Pons (tissue), 1 donor: ENCODE results near the gene SLC7A9.
"Not testable (repeated sequence)": the region's sequence is repeated elsewhere in the genome, so short reads cannot be mapped to it uniquely, and the experiment has no call there.

ENCODE experiments used
- DNase-seq: peaks from one replicate; pipeline ENCODE4 v3.0.0-alpha.2; 2016; ENCODE audit warnings: low spot score

Gene SLC7A9

DNA sequence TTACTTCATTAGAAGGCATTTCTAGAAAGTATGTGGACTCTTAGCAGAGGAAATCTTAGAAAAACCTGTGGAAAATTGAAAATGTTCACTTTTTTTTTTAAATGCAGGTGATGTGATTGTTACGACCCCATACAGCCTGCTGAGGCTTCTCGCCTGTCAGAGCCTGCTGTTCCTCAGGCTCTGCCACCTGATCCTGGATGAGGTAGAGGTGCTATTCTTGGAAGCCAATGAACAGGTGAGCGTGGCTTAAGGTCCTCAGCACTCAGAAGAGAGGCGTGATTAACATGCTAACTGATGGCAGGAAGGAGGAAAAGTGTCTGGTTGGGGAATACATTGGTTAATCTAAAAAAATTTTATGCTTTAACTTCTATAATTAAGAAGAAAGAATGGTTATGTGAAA lies 71.4 kb downstream of the SLC7A9 start:
- DNase-seq, result no peak

DNA sequence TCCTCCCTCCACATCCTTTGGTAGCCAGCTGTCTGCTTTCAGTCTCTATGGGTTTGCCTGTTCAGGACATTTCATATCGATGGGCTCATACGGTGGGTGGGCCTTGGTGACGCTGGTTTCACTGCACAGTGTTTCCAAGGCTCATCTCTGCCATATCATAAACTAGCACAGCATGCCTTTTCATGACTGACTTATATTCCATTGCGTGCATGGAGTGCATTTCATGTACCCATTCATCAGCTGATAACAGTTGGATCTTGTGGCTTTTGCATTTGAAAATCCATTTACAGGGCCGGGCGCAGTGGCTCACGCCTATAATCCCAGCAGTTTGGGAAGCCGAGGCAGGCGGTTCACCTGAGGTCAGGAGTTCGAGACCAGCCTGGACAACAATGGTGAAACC lies 80.1 kb downstream of the SLC7A9 start:
- no peak for DNase-seq

DNA sequence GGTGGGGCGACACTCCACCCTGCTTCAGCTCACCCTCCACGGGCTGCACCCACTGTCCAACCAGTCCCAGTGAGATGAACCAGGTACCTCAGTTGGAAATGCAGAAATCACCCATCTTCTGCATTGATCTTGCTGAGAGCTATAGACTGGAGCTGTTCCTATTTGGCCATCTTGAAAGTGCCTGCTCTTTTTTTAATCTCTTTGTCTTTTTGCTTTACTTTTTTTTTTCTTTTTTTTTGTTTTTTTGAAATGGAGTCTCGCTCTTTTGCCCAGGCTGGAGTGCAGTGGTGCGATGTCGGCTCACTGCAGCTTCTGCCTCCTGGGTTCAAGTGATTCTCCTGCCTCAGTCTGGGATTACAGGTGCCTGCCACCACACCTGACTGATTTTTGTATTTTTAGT lies 81.7 kb downstream of the SLC7A9 start:
- DNase-seq, result not testable (repeated sequence)

DNA sequence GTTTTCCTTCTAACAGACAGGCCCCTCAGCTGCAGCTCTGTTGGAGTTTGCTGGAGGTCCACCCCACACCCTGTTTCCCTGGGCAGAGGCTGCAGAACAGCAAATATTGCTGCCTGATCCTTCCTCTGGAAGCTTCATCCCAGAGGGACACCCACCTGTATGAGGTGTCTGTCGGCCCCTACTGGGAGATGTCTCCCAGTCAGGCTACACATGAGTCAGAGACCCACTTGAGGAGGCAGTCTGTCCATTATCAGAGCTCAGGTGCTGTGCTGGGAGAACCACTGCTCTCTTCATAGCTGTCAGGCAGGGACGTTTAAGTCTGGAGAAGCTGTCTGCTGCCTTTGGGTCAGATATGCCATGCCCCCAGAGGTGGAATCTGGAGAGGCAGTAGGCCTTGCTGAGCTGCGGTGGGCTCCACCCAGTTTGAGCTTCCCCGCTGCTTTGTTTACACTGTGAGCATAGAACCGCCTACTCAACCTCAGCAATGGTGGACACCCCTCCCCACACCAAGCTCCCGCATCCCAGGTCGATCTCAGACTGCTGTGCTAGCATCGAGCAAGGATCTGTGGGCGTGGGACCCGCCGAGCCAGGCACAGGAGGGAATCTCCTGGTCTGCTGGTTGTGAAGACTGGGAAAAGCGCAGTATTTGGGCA lies 82.3 kb downstream of the SLC7A9 start:
- not testable (repeated sequence) for DNase-seq

DNA sequence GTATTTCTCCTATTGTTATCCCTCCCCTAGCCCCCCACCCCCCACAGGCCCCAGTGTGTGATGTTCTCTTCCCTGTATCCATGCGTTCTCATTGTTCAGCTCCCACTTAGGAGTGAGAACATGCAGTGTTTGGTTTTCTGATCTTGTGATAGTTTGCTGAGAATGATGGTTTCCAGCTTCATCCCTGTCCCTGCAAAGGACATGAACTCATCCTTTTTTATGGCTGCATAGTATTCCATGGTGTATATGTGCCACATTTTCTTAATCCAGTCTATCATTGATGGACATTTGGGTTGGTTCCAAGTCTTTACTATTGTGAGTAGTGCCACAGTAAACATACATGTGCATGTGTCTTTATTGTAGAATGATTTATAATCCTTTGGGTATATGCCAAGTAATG lies 87.5 kb downstream of the SLC7A9 start:
- DNase-seq, result not testable (repeated sequence)

DNA sequence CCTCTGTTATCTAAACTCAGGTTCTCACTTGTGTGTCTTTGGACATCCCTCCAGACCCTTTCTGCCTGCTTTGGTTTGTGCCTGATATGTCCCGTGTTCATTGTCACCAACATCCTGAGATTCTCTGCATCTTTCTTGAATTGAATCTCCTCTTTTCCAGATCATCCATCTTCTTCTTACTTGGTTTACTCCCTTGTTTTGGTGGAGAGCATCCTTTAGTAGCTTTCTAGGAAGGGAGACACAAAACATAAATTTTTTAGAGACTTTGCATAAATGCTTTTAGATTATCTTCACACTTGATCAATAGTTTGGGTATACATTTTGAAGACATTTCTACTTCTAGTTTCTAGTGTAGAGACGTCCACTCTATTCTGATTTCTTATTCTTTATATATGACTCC lies 88.3 kb downstream of the SLC7A9 start:
- DNase-seq, result no peak
